Measurements from ENCODE around the gene NEBL.

DNA sequence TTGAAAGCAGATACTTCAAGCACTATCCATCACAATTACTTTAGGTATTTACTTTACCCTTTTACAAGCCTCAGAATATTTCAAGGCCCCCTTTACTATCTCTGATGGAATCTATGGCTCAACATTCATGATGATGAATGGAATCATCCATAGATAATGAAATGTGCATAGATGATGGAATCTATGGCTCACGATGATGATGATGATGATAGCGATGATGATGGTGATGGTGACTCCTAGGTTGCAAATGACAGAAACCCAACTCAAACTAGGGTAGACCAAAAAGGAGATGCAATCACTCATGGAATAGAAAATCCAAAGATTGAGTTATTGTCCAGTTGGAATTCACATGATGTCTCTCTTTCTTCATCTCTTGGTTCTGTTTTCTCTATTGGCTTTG, 55.7 kb downstream of the NEBL start:
- TF ChIP-seq EP300 (IDR thresholded peaks at IDR 0.05) (no peak), POLR2AphosphoS5 (IDR thresholded peaks at IDR 0.05) (no peak)
